ENCODE measurements around the gene UBA3.

Gene UBA3

GRCh38 chr3:69014022-69014580 is 66.1 kb downstream of the UBA3 start:
- in situ Hi-C loops (cut with HindIII; ENCODE audit: low sequenced_read_pairs) = no loop called here
- no peak for TF ChIP-seq CTCF (IDR thresholded peaks at IDR 0.05; ENCODE audit: low read depth, low read length, missing control alignments)

DNA sequence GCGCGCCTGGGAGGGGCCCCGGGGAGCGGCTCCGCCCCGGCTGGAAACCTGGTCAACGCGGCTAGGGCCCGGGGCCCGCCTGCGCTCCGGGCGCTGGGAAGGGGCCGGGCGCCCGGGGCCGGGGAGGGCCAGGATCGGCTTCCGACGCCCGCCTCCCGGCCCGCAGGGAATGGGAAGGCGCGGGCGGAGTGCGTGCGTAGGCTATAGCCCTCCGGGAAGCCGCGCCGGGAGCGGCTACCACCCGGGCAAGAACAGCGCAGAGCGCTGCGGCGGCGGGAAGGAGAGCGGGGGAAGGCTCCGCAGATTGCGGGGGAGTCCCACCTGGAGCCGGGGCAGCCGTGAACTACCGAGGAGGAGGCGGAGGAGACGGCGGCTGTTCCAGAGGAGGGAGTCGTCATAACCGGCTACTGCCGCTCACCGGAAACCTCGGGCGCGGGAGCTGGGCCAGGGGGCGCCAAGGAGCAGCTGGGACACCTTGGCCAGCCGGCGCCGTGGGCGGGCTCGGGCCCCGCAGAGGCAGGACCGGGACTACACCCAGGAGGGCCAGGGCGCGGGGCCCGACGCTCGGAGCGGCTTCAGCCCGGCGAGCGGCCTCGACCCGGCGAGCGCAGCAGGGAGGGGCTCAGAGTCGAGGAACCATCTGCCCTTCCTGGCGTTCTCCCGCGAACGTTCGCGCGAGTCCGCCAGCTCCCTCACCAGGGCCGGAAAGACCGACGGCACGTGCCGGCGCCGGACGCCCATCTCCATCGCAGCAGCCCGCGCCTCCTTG is 66.7 kb downstream of the UBA3 start, which contains the start of gene EOGT:
Gene EOGT, minus strand, starts transcription at position 432 of the 769 bp plus-strand sequence. CDS start 3,838 bp downstream, outside the sequence.
- in situ Hi-C loops (cut with HindIII; ENCODE audit: low sequenced_read_pairs) = no loop called here
- peak; percentile 55 for TF ChIP-seq CTCF (IDR thresholded peaks at IDR 0.05; ENCODE audit: low read depth, low read length, missing control alignments)
- peak within 1 kb of the TSS; percentile 60 for H3K4me3 ChIP-seq (ENCODE audit: low read depth, low read length)
- DNase-seq (ENCODE audit: low read depth) = peak; percentile 40

More at GRCh38 chr3:69014022-69014580, 66.1 kb downstream of the UBA3 start:
- no peak for DNase-seq (ENCODE audit: low read depth)
- H3K4me3 ChIP-seq (ENCODE audit: low read depth, low read length) = peak overlapping the region; percentile 60

GRCh38 chr3:69012800-69013252 is 67.3 kb downstream of the UBA3 start:
- H3K4me3 ChIP-seq (ENCODE audit: low read depth, low read length) = peak overlapping the region; percentile 60
- in situ Hi-C loops (cut with HindIII; ENCODE audit: low sequenced_read_pairs) = no loop called here
- TF ChIP-seq CTCF (IDR thresholded peaks at IDR 0.05; ENCODE audit: low read depth, low read length, missing control alignments) = no peak
- DNase-seq (ENCODE audit: low read depth) = no peak

DNA sequence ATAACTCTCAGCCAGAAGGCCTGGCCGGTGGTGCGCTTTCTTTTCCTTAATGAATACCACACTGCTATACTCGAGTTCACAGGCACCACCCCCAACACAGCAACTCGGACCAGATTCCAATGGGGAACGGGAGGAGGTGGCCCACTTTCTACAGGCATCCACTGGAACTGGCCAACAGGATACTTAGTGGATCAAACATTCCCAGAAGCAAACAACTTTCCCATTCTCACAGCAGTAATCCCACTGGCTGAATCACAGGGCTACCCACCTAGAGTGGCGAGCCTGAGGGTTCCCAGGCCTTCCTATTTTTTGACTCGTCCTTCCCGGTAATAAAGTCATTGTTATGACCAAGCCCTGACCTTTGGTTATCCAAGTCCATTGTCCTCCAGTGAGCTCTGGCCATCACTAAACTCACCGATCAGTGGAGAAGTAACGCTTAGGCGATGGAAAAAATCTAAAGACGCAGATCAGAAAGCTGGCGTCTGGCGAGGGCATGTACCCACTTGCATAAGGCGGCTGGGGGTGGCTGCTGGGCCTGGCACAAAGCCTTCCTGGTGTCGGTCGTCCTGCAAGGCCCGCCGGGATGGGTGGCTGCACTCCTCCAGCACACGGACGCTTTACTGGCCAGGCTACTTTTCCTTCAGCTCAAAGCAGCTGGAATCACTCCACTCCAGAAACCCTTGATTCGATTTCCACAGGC is 67.9 kb downstream of the UBA3 start:
- H3K4me3 ChIP-seq (ENCODE audit: low read depth, low read length) = peak overlapping the region; percentile 60
- DNase-seq (ENCODE audit: low read depth) = no peak
- in situ Hi-C loops (cut with HindIII; ENCODE audit: low sequenced_read_pairs) = no loop called here
- TF ChIP-seq CTCF (IDR thresholded peaks at IDR 0.05; ENCODE audit: low read depth, low read length, missing control alignments) = no peak

- in situ Hi-C loops (cut with HindIII; ENCODE audit: low sequenced_read_pairs) = no loop called here
- DNase-seq (ENCODE audit: low read depth) = no peak
Observed at GRCh38 chr3:69011096-69011730, 69.0 kb downstream of the UBA3 start.

More at GRCh38 chr3:69011096-69011730, 69.0 kb downstream of the UBA3 start:
- no peak for TF ChIP-seq CTCF (IDR thresholded peaks at IDR 0.05; ENCODE audit: low read depth, low read length, missing control alignments)
- H3K4me3 ChIP-seq (ENCODE audit: low read depth, low read length) = no peak overlapping the region
